Tibial nerve (tissue), 4 donors: ENCODE data around the gene CRYGS. TPM values are rescaled to one million over a fixed set of nuclear protein-coding genes. Genes with fewer than 3 reads are reported as not detected.
"Not testable (repeated sequence)": the region's sequence is repeated elsewhere in the genome, so short reads cannot be mapped to it uniquely, and the experiment has no call there.

Source experiments
- DNase-seq, 2 donors: peaks; one replicate each; pipeline ENCODE4 v3.0.0-alpha.2; 2019; ENCODE audit warnings: low spot score in 2 of 2
- H3K27ac ChIP-seq, 4 donors: fragments of 200-600 bp; sonication (generic) in 3 of 4; one replicate each; pipeline ENCODE4 v1.5.1; 2017 to 2019; ENCODE audit warnings: mild to moderate bottlenecking in 1 of 4
- H3K27me3 ChIP-seq, 2 donors: fragments of 200-600 bp; sonication (generic) in 1 of 2; one replicate each; pipeline versions ENCODE4 v1.5.1 to v1.6.0; 2017 to 2019
- H3K36me3 ChIP-seq, 3 donors: fragments of 200-600 bp; sonication (generic); one replicate each; pipeline ENCODE4 v1.5.1; 2018 to 2019
- H3K4me1 ChIP-seq, 4 donors: fragments of 200-600 bp; sonication (generic) in 3 of 4; one replicate each; pipeline ENCODE4 v1.5.1; 2017 to 2019
- H3K4me3 ChIP-seq, 4 donors: fragments of 200-600 bp; sonication (generic) in 3 of 4; one replicate each; pipeline ENCODE4 v1.5.1; 2017 to 2019; ENCODE audit warnings: mild to moderate bottlenecking in 1 of 4, moderate library complexity in 1 of 4
- H3K9me3 ChIP-seq, 4 donors: fragments of 200-600 bp; sonication (generic) in 3 of 4; one replicate each; pipeline ENCODE4 v1.5.1; 2017 to 2019
- EP300 ChIP-seq, 2 donors: sonication (generic); formaldehyde crosslinking; IDR thresholded peaks; one replicate each; pipeline ENCODE4 v1.6.1; 2017; ENCODE audit warnings: antibody characterized with exemption in 2 of 2, mild to moderate bottlenecking in 1 of 2
- POLR2A ChIP-seq, 2 donors: fragments of 450-650 bp; IDR thresholded peaks; one replicate each; pipeline ENCODE4 v1.6.1; 2017; ENCODE audit warnings: antibody characterized with exemption in 2 of 2, mild to moderate bottlenecking in 2 of 2, moderate library complexity in 2 of 2
- WGBS, 2 donors: methylation state at CpG; one replicate each; pipeline ENCODE4 v1.1.5; 2018; 5-methylcytosine and 5-hydroxymethylcytosine counted together
- total RNA-seq, 4 donors: library from RNA; depleted of rRNA; stranded (reverse); fragments of >200 nt; gene quantifications; one replicate each; pipeline ENCODE4 v1.1.0, GENCODE V29; 2016
- TF ChIP-seq, protein P1 (sequence below), 5 experiments: fragments of 200-600 bp in 3 of 5; fragments of 450-650 bp in 2 of 5; sonication (generic) in 3 of 5; IDR thresholded peaks; one replicate each; pipeline ENCODE4 v1.5.1; 2016 to 2019; ENCODE audit warnings: antibody characterized with exemption in 5 of 5, mild to moderate bottlenecking in 3 of 5, moderate library complexity in 2 of 5

Gene CRYGS
- total RNA-seq, 4 donors from 2014 or later = 3.0 to 12.2 (median 3.2) TPM

DNA sequence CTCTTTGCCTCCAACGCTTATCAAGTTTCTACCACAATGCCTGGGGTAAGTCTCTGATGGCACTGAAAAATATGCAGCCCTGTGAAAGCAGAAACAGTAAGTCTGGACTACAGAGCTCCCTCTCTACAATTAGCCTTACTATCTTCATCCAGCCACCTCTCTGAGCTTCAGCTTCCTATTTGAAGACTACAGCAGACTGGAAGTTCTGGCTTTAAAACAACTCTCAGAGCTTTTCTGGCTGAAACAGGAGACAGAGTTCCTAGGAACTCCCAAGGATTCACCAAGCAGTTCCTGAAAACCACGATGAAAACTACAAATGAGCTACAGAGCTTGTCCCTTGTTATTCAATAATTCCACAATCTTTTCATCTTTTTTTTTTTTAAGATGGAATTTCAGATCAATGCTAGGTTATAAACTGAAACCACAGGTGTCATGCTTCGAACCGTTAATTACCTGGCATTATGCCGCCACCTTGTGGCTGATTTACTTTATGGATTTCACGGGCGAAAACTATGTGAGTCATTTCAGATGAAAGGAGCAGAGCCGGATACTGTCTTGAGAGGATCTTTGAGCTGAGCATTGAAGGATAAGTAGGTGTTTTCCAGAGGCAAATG is 3.9 kb downstream of the CRYGS start:
- Histone ChIP-seq H3K4me1 (peaks cover 0 to 11% (median 0%) of the 10 kb centered on the region in 4 donors), H3K27me3 (no peaks in the 10 kb centered on the region), H3K27ac (no peak overlapping the region), H3K36me3 (peaks cover 0 to 10% (median 0%) of the 10 kb centered on the region in 3 donors), H3K9me3 (no peaks in the 10 kb centered on the region), H3K4me3 (peak overlapping the region in 1 of 4 donors; percentile 13)
- TF ChIP-seq EP300 (IDR thresholded peaks at IDR 0.05) = no peak
- TF ChIP-seq, protein P1, sequence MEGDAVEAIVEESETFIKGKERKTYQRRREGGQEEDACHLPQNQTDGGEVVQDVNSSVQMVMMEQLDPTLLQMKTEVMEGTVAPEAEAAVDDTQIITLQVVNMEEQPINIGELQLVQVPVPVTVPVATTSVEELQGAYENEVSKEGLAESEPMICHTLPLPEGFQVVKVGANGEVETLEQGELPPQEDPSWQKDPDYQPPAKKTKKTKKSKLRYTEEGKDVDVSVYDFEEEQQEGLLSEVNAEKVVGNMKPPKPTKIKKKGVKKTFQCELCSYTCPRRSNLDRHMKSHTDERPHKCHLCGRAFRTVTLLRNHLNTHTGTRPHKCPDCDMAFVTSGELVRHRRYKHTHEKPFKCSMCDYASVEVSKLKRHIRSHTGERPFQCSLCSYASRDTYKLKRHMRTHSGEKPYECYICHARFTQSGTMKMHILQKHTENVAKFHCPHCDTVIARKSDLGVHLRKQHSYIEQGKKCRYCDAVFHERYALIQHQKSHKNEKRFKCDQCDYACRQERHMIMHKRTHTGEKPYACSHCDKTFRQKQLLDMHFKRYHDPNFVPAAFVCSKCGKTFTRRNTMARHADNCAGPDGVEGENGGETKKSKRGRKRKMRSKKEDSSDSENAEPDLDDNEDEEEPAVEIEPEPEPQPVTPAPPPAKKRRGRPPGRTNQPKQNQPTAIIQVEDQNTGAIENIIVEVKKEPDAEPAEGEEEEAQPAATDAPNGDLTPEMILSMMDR (IDR thresholded peaks at IDR 0.05) = peak; percentile 46 to 79 (median 70)
- no peak for TF ChIP-seq POLR2A (IDR thresholded peaks at IDR 0.05)
- 10 to 12% methylated on average over 8 of the region's 8 CpGs for WGBS, 2 donors
- peak; percentile 70 to 91 for DNase-seq

DNA sequence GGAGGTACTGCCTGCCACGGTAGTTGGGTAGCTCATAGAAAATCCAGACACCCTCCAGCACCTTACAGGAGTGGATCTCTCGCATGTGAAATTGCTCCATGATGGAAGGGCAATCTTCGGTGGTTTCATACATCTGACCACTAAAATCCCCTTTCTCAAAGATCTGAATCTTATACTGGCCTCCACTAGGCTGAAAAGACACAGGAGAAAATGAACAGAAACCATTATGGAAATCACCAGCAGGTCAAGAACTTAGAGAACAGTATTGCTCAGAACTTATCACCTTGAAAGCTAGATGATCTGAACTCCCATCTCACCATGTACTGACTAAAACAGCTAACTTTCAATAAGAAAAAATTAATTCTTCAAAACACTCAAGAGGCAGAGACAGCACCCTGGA is 5.4 kb downstream of the CRYGS start:
- Histone ChIP-seq H3K36me3 (peaks cover 0 to 6% (median 0%) of the 10 kb centered on the region in 3 donors), H3K4me3 (no peak overlapping the region), H3K27me3 (no peaks in the 10 kb centered on the region), H3K4me1 (peaks cover 0 to 11% (median 0%) of the 10 kb centered on the region in 4 donors), H3K27ac (no peak overlapping the region), H3K9me3 (no peaks in the 10 kb centered on the region)
- WGBS, 2 donors = 90 to 100% methylated on average over 3 of the region's 3 CpGs
- TF ChIP-seq, protein P1 (IDR thresholded peaks at IDR 0.05) = no peak
- no peak for TF ChIP-seq EP300 (IDR thresholded peaks at IDR 0.05)
- no peak for TF ChIP-seq POLR2A (IDR thresholded peaks at IDR 0.05)
- no peak for DNase-seq

DNA sequence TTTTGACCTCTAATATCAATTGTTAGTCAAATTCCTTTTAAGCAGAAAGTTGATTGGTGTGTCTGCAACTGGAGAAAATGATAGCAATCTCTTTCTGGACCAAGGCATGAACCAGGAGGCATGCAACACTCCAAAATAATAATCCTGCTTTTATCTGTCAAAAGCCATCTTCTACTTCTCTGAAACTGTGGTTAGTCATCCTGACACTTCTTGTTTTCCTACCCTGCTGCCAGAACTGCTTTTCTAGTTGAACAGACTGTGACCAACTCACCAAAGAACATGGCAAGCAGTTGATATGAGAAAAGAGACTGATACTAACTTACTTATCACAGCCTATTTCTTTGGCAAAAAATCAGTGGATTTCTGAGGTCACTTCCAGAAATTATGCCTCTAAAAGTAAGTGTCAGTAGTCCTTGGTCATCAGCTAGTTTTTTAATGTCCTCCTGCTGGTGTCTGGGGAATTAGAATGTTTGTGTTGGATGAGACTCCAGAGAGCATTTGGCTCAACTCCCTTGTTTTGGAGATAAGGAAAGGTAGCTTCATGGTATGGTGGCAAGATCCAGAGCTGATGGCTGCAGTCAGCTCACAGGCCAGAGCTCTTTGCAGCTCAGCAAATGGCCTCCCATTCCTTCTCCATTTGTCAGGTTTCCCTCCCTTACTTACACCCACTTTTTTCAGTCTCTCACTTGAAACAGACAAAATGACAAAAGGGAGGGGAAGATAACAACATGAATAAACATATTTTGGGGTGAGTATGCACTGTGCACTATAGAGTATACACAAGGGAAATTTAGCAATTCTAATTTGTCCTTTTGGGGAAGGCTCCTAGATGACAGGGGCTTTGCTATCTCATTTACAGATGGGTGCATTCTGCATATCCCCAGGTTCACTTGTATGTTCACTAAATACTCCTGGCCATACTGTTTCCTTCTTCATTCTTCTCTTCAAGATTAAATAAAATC is 7.0 kb downstream of the CRYGS start:
- Histone ChIP-seq H3K36me3 (peaks cover 0 to 6% (median 0%) of the 10 kb centered on the region in 3 donors), H3K27ac (no peak overlapping the region), H3K4me1 (peaks cover 0 to 11% (median 0%) of the 10 kb centered on the region in 4 donors), H3K27me3 (no peaks in the 10 kb centered on the region), H3K4me3 (no peak overlapping the region), H3K9me3 (no peaks in the 10 kb centered on the region)
- no peak for DNase-seq
- no peak for TF ChIP-seq EP300 (IDR thresholded peaks at IDR 0.05)
- no peak for TF ChIP-seq POLR2A (IDR thresholded peaks at IDR 0.05)
- TF ChIP-seq, protein P1 (IDR thresholded peaks at IDR 0.05) = no peak

DNA sequence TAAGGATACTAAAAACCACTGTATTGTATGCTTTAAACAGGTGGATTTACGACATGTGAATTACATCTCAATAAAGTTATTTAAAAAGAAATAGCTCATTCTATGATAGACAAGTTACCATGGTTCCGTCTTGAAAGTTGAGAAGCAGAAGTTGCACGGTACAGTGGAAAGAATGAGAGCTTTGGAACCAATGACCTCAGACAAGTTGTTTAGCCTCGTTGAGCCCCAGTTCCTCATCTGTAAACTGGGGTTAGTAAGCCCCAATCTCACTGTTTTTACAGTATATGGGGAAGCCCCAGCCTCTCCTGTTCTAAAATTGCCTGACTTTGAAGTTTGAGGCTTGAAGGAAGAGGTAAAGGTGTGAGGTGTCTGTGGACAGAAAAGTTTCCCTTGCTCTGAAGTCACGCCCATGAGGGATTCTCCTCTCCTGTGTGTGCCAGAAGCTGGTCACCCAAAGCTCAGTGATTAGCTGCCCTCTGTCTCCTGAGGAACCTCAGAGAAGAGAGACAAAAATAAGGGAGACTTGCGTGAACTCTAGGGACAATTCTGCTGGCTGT is 10.0 kb downstream of the CRYGS start:
- H3K4me3 ChIP-seq = no peak overlapping the region
- 78 to 84% methylated on average over 6 of the region's 6 CpGs for WGBS, 2 donors
- no peak for TF ChIP-seq POLR2A (IDR thresholded peaks at IDR 0.05)
- H3K36me3 ChIP-seq = peaks cover 0 to 11% (median 0%) of the 10 kb centered on the region in 3 donors
- no peaks in the 10 kb centered on the region for H3K4me1 ChIP-seq
- no peak for DNase-seq
- no peaks in the 10 kb centered on the region for H3K27me3 ChIP-seq
- peak overlapping the region in 1 of 4 donors; percentile 42 for H3K27ac ChIP-seq
- no peaks in the 10 kb centered on the region for H3K9me3 ChIP-seq

DNA sequence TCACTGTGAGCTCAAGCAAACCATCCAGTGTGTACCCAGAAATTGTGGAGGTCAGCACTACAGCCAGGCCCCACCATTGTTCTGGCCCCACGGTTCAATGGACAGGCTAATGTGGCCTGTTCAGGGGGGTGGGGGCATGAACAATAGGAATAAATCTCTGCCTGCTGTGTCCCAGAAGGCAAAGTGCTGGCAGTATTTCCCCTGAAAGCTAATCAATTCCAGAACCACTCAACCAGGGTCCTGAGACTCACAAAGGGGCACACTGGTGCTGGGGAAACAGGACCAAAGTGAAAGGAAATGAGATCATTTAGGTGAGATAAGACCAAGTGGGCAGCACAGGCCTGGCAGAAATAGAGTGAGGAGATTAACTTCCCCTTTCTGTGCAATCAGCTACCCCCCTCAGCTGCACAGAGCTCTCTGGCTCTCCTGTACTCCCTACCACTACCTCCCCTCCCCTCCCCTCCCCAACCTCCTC is 11.5 kb downstream of the CRYGS start:
- Histone ChIP-seq H3K4me3 (no peak overlapping the region), H3K36me3 (peaks cover 0 to 5% (median 0%) of the 10 kb centered on the region in 3 donors), H3K4me1 (no peaks in the 10 kb centered on the region), H3K27ac (no peak overlapping the region), H3K27me3 (no peaks in the 10 kb centered on the region), H3K9me3 (no peaks in the 10 kb centered on the region)
- TF ChIP-seq EP300 (IDR thresholded peaks at IDR 0.05) = no peak
- no peak for TF ChIP-seq POLR2A (IDR thresholded peaks at IDR 0.05)
- TF ChIP-seq, protein P1 (IDR thresholded peaks at IDR 0.05) = no peak
- WGBS, 2 donors = 18 to 40% methylated on average over 1 of the region's 1 CpG
- DNase-seq = no peak

DNA sequence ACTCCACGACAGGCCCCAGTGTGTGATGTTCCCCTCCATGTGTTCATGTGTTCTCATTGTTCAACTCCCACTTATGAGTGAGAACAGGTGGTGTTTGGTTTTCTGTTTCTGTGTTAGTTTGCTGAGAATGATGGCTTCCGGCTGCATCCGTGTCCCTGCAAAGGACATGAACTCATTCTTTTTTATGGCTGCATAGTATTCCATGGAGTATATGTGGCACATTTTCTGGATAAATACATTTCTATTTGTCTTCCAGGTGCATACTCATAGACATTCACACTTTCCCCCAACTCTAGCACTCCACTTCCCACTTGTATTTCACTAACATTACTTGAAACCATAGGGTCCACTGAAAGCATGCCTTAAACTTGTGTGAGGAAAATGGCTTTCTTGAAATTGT is 12.5 kb downstream of the CRYGS start:
- DNase-seq, H3K27ac ChIP-seq, H3K27me3 ChIP-seq, H3K36me3 ChIP-seq, H3K4me3 ChIP-seq, H3K9me3 ChIP-seq, H3K4me1 ChIP-seq: not testable (repeated sequence)
- 97 to 98% methylated on average over 3 of the region's 3 CpGs for WGBS, 2 donors
